Panc1 (cell line): ENCODE results near the gene KRTAP5-9.

ENCODE experiments used
- SIN3A ChIP-seq: IDR thresholded peaks from 2 replicates; pipeline ENCODE4 v1.6.1; 2012; ENCODE audit warnings: low read depth, mild to moderate bottlenecking, low read length, moderate library complexity, borderline replicate concordance; ENCODE audit not compliant: insufficient read depth
- TF ChIP-seq, protein P1 (sequence below): fragments of 450-650 bp; IDR thresholded peaks from 2 replicates; pipeline ENCODE4 v1.5.1; 2017; ENCODE audit warnings: mild to moderate bottlenecking

DNA sequence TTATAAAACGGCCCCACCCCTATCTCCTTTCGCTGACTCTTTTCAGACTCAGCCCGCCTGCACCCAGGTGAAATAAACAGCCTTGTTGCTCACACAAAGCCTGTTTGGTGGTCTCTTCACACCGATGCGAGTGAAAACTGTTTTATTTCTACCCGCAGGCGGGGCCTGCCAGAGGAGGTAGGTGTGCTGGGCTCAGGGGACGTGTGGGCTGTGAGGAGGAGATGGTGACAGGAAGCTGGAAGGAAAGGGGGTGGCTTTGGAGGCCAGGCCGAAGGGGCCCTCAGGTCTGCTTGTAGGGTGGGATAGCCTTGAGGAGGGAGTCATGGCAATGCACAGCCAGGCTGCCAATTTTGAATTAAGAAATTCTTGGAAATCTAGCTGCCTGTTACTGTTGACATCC lies 42.4 kb upstream of the KRTAP5-9 start:
- TF ChIP-seq, protein P1, sequence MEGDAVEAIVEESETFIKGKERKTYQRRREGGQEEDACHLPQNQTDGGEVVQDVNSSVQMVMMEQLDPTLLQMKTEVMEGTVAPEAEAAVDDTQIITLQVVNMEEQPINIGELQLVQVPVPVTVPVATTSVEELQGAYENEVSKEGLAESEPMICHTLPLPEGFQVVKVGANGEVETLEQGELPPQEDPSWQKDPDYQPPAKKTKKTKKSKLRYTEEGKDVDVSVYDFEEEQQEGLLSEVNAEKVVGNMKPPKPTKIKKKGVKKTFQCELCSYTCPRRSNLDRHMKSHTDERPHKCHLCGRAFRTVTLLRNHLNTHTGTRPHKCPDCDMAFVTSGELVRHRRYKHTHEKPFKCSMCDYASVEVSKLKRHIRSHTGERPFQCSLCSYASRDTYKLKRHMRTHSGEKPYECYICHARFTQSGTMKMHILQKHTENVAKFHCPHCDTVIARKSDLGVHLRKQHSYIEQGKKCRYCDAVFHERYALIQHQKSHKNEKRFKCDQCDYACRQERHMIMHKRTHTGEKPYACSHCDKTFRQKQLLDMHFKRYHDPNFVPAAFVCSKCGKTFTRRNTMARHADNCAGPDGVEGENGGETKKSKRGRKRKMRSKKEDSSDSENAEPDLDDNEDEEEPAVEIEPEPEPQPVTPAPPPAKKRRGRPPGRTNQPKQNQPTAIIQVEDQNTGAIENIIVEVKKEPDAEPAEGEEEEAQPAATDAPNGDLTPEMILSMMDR, result no peak
- TF ChIP-seq SIN3A, result no peak
